Mucosa of rectum (tissue), 2 donors: Measurements from ENCODE around the gene RCCD1.

Source experiments
- H3K27ac ChIP-seq, 2 donors: one replicate each; pipeline ENCODE4 v1.7.0; 2013; ENCODE audit warnings: inconsistent platforms in 2 of 2, low read depth in 2 of 2, low read length in 2 of 2
- H3K27me3 ChIP-seq, 2 donors: one replicate each; pipeline ENCODE4 v1.7.0; 2013; ENCODE audit warnings: low read length in 2 of 2; ENCODE audit not compliant: control insufficient read depth in 2 of 2, insufficient read depth in 2 of 2
- H3K36me3 ChIP-seq, 2 donors: one replicate each; pipeline ENCODE4 v1.7.0; 2013; ENCODE audit warnings: low read length in 2 of 2; ENCODE audit not compliant: control insufficient read depth in 2 of 2, insufficient read depth in 2 of 2
- H3K4me1 ChIP-seq, 2 donors: one replicate each; pipeline ENCODE4 v1.7.0; 2013; ENCODE audit warnings: low read length in 2 of 2, mild to moderate bottlenecking in 1 of 2; ENCODE audit not compliant: control insufficient read depth in 2 of 2, insufficient read depth in 2 of 2
- H3K4me3 ChIP-seq, 2 donors: one replicate each; pipeline ENCODE4 v1.7.0; 2013; ENCODE audit warnings: low read length in 2 of 2
- H3K9ac ChIP-seq, 2 donors: one replicate each; pipeline ENCODE4 v1.7.0; 2013; ENCODE audit warnings: low read length in 2 of 2, low read depth in 1 of 2, mild to moderate bottlenecking in 1 of 2
- H3K9me3 ChIP-seq, 2 donors: one replicate each; pipeline ENCODE4 v1.7.0; 2013; ENCODE audit warnings: low read length in 2 of 2; ENCODE audit not compliant: control insufficient read depth in 2 of 2
- donor health status: healthy.
- donor health status: Normal muscosa, but diverticular disease.

RCCD1 gene

GRCh38 chr15:90953947-90954711 lies 555 bp upstream of the RCCD1 start:
- Histone ChIP-seq H3K4me1 (peaks cover 25 to 27% of the 10 kb centered on the region in 2 donors), H3K4me3 (peak overlapping the region; percentile 88 to 92), H3K27ac (peak overlapping the region; percentile 96 to 99), H3K9me3 (no peaks in the 10 kb centered on the region), H3K9ac (peak overlapping the region in 1 of 2 donors; percentile 99), H3K36me3 (peaks cover 27 to 41% of the 10 kb centered on the region in 2 donors), H3K27me3 (no peaks in the 10 kb centered on the region)

GRCh38 chr15:90955624-90956273 lies 1.1 kb downstream of the RCCD1 start:
- peak overlapping the region; percentile 88 to 92 for H3K4me3 ChIP-seq
- peak overlapping the region; percentile 96 to 99 for H3K27ac ChIP-seq
- H3K4me1 ChIP-seq = peaks cover 17 to 22% of the 10 kb centered on the region in 2 donors
- no peaks in the 10 kb centered on the region for H3K9me3 ChIP-seq
- peaks cover 17 to 35% of the 10 kb centered on the region in 2 donors for H3K36me3 ChIP-seq
- peak overlapping the region; percentile 95 to 99 for H3K9ac ChIP-seq
- no peaks in the 10 kb centered on the region for H3K27me3 ChIP-seq

GRCh38 chr15:90956274-90957030 lies 1.8 kb downstream of the RCCD1 start:
- Histone ChIP-seq H3K27ac (peak overlapping the region; percentile 32 to 34), H3K4me1 (peaks cover 17 to 22% of the 10 kb centered on the region in 2 donors), H3K36me3 (peaks cover 23 to 37% of the 10 kb centered on the region in 2 donors), H3K27me3 (no peaks in the 10 kb centered on the region), H3K4me3 (peak overlapping the region; percentile 63 to 78), H3K9me3 (no peaks in the 10 kb centered on the region), H3K9ac (peak overlapping the region; percentile 56 to 99)

- Histone ChIP-seq H3K27me3 (no peaks in the 10 kb centered on the region), H3K27ac (no peak overlapping the region), H3K4me1 (peaks cover 17 to 22% of the 10 kb centered on the region in 2 donors), H3K4me3 (peak overlapping the region; percentile 68 to 78), H3K9ac (peak overlapping the region in 1 of 2 donors; percentile 99), H3K9me3 (no peaks in the 10 kb centered on the region), H3K36me3 (peaks cover 22 to 37% of the 10 kb centered on the region in 2 donors)
Measured at GRCh38 chr15:90957031-90957790, 2.5 kb downstream of the RCCD1 start.

- H3K4me3 ChIP-seq = peak overlapping the region in 1 of 2 donors; percentile 68
- no peaks in the 10 kb centered on the region for H3K27me3 ChIP-seq
- peaks cover 17 to 22% of the 10 kb centered on the region in 2 donors for H3K4me1 ChIP-seq
- no peaks in the 10 kb centered on the region for H3K9me3 ChIP-seq
- H3K36me3 ChIP-seq = peaks cover 23 to 40% of the 10 kb centered on the region in 2 donors
- peak overlapping the region in 1 of 2 donors; percentile 99 for H3K9ac ChIP-seq
- no peak overlapping the region for H3K27ac ChIP-seq
Measured at GRCh38 chr15:90957791-90958190, 3.1 kb downstream of the RCCD1 start.

- peaks cover 22 to 36% of the 10 kb centered on the region in 2 donors for H3K36me3 ChIP-seq
- H3K4me3 ChIP-seq = no peak overlapping the region
- H3K9ac ChIP-seq = no peak overlapping the region
- H3K9me3 ChIP-seq = no peaks in the 10 kb centered on the region
- no peak overlapping the region for H3K27ac ChIP-seq
- peaks cover 17 to 22% of the 10 kb centered on the region in 2 donors for H3K4me1 ChIP-seq
- H3K27me3 ChIP-seq = no peaks in the 10 kb centered on the region
Measured at GRCh38 chr15:90959028-90959595, 4.4 kb downstream of the RCCD1 start.

- Histone ChIP-seq H3K4me3 (no peak overlapping the region), H3K9me3 (no peaks in the 10 kb centered on the region), H3K27me3 (no peaks in the 10 kb centered on the region), H3K4me1 (peaks cover 17 to 20% of the 10 kb centered on the region in 2 donors), H3K9ac (no peak overlapping the region), H3K36me3 (peaks cover 22 to 37% of the 10 kb centered on the region in 2 donors), H3K27ac (no peak overlapping the region)
Measured at GRCh38 chr15:90959894-90960293, 5.2 kb downstream of the RCCD1 start.

- Histone ChIP-seq H3K27me3 (no peaks in the 10 kb centered on the region), H3K9ac (no peak overlapping the region), H3K27ac (no peak overlapping the region), H3K4me1 (peaks cover 14 to 15% of the 10 kb centered on the region in 2 donors), H3K4me3 (no peak overlapping the region), H3K9me3 (no peaks in the 10 kb centered on the region), H3K36me3 (peaks cover 22 to 40% of the 10 kb centered on the region in 2 donors)
Measured at GRCh38 chr15:90960298-90961091, 5.8 kb downstream of the RCCD1 start.

GRCh38 chr15:90962021-90962420 lies 7.3 kb downstream of the RCCD1 start:
- H3K9ac ChIP-seq = no peak overlapping the region
- no peaks in the 10 kb centered on the region for H3K9me3 ChIP-seq
- H3K4me3 ChIP-seq = no peak overlapping the region
- H3K4me1 ChIP-seq = peaks cover 4 to 5% of the 10 kb centered on the region in 2 donors
- no peak overlapping the region for H3K27ac ChIP-seq
- H3K36me3 ChIP-seq = peaks cover 33 to 51% of the 10 kb centered on the region in 2 donors
- no peaks in the 10 kb centered on the region for H3K27me3 ChIP-seq
